GM06990 (cell line): ENCODE results near the gene ATP5F1D.
A peak's percentile ranks its signal among the peaks of the same experiment; 100 is the strongest.

ENCODE experiments used
- DNase-seq: peaks from one replicate; pipeline ENCODE4 v3.0.0-alpha.2; 2011; ENCODE audit not compliant: insufficient read length; ENCODE audit errors: extremely low read depth
- H3K27me3 ChIP-seq: replicated peaks from 2 replicates; pipeline ENCODE4 v1.6.0; 2011; ENCODE audit warnings: low read length; ENCODE audit not compliant: control insufficient read depth, insufficient read depth
- H3K36me3 ChIP-seq: 2 replicates; pipeline ENCODE4 v1.5.1; 2011; ENCODE audit warnings: low read length; ENCODE audit not compliant: control insufficient read depth, insufficient read depth
- H3K4me3 ChIP-seq: replicated peaks from 2 replicates; pipeline ENCODE4 v1.5.1; 2011; ENCODE audit warnings: low read depth, mild to moderate bottlenecking, control low read depth, low read length
- TF ChIP-seq, protein P1 (sequence below): IDR thresholded peaks from 2 replicates; pipeline ENCODE4 v1.5.1; 2011; ENCODE audit warnings: low read length, control low read depth, mild to moderate bottlenecking, inconsistent platforms; ENCODE audit not compliant: insufficient read depth, poor library complexity, severe bottlenecking

Gene ATP5F1D

GRCh38 chr19:1290703-1291651 is 49.4 kb downstream of the ATP5F1D start:
- TF ChIP-seq, protein P1, sequence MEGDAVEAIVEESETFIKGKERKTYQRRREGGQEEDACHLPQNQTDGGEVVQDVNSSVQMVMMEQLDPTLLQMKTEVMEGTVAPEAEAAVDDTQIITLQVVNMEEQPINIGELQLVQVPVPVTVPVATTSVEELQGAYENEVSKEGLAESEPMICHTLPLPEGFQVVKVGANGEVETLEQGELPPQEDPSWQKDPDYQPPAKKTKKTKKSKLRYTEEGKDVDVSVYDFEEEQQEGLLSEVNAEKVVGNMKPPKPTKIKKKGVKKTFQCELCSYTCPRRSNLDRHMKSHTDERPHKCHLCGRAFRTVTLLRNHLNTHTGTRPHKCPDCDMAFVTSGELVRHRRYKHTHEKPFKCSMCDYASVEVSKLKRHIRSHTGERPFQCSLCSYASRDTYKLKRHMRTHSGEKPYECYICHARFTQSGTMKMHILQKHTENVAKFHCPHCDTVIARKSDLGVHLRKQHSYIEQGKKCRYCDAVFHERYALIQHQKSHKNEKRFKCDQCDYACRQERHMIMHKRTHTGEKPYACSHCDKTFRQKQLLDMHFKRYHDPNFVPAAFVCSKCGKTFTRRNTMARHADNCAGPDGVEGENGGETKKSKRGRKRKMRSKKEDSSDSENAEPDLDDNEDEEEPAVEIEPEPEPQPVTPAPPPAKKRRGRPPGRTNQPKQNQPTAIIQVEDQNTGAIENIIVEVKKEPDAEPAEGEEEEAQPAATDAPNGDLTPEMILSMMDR: no peak
- DNase-seq: no peak
- H3K27me3 ChIP-seq: no peaks in the 10 kb centered on the region; the same call in none of the 2 replicates
- H3K4me3 ChIP-seq: no peak overlapping the region
- H3K36me3 ChIP-seq: no peaks in the 10 kb centered on the region

DNA sequence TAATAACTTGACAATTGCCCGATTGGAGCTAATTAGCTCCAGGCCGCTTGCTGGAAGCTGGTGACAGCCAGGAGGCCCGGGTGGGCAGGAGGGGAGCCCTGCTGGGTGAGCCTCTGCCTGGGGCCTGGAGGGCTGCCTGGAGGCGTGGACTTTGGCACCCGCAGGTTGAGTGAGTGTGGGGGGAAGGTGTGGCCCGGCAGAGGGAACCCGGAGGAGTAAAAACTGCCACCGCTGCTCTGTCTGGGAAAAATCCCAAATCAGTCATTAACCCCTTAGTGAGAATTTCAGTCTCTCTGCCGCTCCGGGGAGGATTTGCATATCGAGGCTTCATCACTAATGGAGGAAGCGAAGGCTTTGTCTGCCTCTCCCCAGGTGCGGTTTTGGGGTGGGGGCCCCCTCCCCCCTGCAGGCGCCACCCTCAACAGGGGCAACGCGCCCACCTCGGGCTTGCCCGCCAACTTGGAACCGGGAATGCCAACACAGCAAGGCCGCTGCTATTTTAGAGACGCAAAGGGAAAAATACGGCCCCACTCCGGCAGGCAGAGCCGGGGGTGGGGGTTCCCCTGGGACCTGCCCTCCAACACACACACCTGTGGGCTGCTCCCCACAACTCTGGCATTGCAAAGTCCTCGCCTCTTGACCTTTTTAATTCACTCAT is 50.3 kb downstream of the ATP5F1D start:
- H3K36me3 ChIP-seq: no peaks in the 10 kb centered on the region
- TF ChIP-seq, protein P1: no peak
- 0 out of 2 replicates have a peak overlapping the region, but pooled peaks have one; percentile 12 for H3K4me3 ChIP-seq
- peak; percentile 53 for DNase-seq
- H3K27me3 ChIP-seq: no peaks in the 10 kb centered on the region; the same call in none of the 2 replicates

DNA sequence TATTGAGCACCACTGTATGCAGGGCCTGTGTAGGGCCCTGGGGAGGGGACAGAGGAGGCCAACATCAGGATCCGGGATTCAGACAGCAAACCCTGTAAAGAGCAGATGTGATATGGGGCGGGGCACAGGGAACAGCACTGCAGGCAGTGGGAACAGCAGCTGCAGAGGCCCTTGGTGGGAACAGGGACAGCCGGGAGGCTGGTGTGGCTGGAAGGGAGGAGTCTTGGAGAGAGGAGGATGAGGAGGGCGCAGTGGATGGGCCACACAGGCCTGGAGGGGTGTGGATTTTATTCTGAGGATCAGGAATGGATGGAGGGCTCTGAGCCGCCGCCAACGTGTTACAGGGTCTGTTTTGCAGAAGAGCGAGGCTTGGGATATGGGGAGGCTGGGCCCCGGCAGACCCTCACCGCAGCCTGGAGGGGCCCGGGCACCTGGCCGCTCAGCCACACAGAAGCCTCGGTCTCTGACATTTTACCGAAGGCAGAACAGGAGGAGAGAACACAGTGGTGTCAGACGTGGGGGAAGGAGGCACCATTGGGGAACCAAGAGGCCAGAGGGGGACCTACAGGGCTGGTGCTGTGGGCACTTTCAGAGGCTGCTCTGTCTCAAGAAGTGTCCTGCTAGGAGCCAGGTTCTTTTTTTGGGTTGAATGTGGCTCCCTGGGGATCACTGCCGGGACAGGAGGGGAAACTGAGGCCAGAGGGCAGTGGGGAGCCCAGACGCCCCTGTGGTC is 51.0 kb downstream of the ATP5F1D start:
- TF ChIP-seq, protein P1: no peak
- Histone ChIP-seq H3K36me3 (no peaks in the 10 kb centered on the region), H3K4me3 (no peak overlapping the region), H3K27me3 (no peaks in the 10 kb centered on the region; the same call in none of the 2 replicates)
- DNase-seq: no peak

DNA sequence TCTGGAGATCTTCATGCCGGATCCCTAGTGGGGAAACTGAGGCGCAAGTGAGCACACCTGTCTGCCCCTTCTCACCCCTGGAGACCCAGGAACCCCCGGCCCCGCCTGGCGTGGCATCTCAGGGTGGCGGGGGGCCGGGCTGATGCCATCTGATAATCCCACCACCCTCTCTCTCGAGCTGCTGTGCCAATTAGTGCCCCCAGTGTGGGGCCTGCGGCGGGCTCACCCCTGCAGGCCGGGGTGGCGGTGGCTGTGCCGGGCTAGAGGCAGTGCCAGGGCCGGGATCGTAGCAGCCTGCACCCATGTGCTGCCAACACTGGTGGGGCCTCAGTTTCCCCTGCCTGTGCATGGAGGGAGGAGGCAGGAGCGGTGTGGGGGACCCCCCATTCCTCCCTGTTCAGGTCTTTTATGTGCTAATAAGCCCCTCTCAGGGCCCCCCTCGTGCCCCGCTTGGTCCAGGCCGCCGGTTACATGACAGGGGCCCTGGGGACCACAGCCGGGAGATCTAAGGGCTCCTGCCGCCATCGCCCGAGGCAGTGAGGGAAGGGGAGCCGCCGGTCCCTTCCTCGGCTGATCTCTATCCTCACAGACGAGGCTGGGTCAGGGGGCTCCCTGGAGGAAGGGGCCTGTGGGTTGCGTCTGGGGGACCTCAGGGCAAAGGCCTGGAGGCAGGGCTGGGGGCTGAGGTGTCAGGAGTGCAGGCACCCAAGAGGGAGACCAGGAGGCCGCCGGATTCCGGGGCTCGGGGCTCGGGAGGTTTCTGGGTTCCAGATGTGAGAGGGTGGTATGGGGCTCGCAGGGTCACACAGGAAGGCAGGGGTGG is 52.4 kb downstream of the ATP5F1D start:
- no peaks in the 10 kb centered on the region for H3K36me3 ChIP-seq
- TF ChIP-seq, protein P1: no peak
- H3K4me3 ChIP-seq: no peak overlapping the region
- no peaks in the 10 kb centered on the region; the same call in none of the 2 replicates for H3K27me3 ChIP-seq
- DNase-seq: no peak
